GM19463 (cell line): ENCODE measurements around the gene CTU1.
"Not testable (repeated sequence)": the region's sequence is repeated elsewhere in the genome, so short reads cannot be mapped to it uniquely, and the experiment has no call there.

ENCODE experiments used
- ATAC-seq: cut with Tn5 transposase; IDR thresholded peaks from one replicate; pipeline ENCODE4 v1.9.1; 2021; ENCODE audit warnings: mild to moderate bottlenecking, moderate library complexity; ENCODE audit not compliant: unreplicated experiment

Gene CTU1

GRCh38 chr19:51108066-51108804, at the start of gene CTU1:
TSS of gene CTU1 (minus strand) at chr19:51108409. CDS start at chr19:51104569, 3,840 bp downstream.
- ATAC-seq, result peak; percentile 97

GRCh38 chr19:51157265-51157664, 49.1 kb upstream of the CTU1 start:
- ATAC-seq, result no peak

DNA sequence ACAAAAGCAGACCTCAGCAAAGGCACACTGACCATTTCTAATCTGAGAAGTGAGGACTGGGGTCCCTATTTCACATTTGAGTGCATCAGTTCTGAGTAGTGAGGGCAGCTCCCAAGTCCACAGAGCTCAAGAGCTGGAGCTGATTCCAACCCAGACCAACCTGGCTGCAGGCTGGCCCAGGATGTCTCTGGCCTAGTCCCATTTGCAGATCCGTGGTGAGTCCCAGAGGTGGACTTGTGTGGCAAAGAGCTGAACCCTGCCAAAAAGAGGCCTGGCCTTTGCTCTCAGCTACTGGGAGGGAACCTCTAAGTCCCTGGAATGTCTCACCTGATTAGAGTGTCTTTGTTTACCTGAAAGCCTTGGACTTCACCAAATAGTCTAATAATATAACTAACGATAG, 48.5 kb upstream of the CTU1 start:
- ATAC-seq, result no peak

- ATAC-seq, result no peak
These were observed 42.4 kb upstream of the CTU1 start for GRCh38 chr19:51150627-51151026.

- no peak for ATAC-seq
These were observed 40.4 kb upstream of the CTU1 start for GRCh38 chr19:51148580-51148979.

- ATAC-seq, result no peak
These were observed 39.5 kb upstream of the CTU1 start for GRCh38 chr19:51147663-51148062.

DNA sequence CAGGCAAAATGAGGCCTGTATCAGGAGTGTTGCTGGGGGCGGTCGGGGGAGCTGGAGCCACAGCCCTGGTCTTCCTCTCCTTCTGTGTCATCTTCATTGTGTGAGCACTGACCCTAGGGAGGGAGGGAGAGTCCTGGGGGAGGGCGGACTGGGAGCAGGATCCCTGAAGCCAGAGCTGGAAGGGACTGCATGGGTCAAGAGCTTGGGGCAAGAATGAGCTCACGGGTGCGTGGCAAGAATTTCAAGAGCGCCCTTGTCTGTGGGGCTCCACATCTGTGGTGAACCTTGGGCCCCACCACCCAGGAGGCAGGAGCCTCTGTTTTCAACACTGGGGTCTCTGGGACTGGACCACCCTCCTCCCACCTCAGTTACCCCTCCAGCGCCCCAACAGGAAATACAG, 38.5 kb upstream of the CTU1 start:
- ATAC-seq, result no peak

GRCh38 chr19:51145916-51146493, 37.8 kb upstream of the CTU1 start:
- ATAC-seq, result no peak

- no peak for ATAC-seq
These were observed 36.4 kb upstream of the CTU1 start for GRCh38 chr19:51144482-51145045.

DNA sequence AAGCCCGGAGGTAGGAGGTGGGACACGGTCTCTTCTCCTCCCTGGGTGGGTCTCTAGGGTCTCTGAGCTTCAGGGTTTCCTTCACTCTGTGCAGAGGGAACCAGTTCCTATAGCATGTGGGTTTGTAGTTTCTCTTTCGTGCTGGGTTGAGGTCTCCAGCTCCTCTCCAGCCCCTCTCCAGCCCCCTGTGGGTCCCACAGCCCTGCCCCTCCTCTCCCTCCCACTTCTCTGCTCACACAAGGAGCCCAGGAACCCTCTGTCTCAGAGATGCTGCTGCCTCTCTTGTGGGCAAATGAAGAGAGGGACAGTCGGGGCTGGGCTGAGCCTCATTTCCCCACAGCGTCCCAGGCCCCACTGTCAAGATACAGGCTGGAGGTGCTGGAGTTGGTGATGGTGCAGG, 35.3 kb upstream of the CTU1 start:
- ATAC-seq, result no peak

GRCh38 chr19:51142809-51143475, 34.7 kb upstream of the CTU1 start:
- not testable (repeated sequence) for ATAC-seq

DNA sequence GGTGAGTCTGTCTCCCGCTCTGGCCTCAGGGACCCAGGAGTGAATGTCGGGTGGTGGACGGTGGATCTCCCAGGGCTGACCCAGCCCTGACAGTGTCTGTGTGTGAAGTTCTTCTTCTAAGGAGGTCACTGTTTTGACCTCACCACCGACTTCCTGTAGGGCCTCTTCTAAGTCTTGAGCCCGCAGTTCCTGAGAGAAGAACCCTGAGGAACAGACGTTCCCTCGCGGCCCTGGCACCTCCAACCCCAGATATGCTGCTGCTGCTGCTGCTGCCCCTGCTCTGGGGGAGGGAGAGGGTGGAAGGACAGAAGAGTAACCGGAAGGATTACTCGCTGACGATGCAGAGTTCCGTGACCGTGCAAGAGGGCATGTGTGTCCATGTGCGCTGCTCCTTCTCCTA, 33.9 kb upstream of the CTU1 start, which contains the start of gene SIGLEC7:
SIGLEC7 (plus strand) TSS at position 183 of the 400 bp plus-strand sequence; CDS start at position 252, 69 bp downstream.
- no peak for ATAC-seq

DNA sequence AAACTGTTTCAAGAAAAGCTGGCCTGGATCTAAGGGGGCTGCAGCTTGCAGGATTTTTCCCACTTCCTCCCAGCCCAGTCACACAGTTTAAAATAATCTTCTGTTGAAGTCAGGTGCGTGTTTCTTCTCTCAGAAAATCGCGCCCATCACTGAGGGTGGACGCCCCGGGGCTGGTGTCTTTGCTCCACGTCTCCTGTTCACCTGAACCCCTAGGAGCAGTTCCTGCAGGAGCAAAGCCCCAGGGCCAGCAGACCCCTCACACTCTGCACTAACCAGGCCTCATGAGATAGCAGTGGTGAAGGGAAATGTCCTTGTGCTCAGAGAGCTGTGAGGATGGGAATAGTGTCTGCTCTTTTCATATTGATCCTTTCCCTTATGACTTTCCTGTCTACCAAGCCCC, 33.0 kb upstream of the CTU1 start:
- ATAC-seq, result no peak

DNA sequence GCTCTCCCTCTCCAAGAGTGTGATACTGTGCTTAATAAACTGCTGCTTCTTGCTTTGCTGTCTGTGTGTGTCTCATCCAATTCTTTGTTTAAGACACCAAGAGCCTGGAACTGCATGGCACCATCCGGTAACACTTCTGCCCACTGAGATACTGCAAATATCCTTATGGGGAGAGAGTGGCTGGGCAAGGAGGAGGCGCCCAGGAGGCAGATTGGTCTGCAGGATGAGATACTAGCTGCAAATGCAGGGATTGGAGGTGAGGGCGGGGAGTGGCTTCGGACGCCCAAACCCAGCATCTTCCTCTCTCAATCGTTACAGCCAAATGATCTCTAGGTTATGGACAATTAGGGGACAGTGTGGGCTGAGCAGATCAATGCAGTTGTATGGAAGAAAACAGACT, 32.2 kb upstream of the CTU1 start:
- ATAC-seq, result no peak

DNA sequence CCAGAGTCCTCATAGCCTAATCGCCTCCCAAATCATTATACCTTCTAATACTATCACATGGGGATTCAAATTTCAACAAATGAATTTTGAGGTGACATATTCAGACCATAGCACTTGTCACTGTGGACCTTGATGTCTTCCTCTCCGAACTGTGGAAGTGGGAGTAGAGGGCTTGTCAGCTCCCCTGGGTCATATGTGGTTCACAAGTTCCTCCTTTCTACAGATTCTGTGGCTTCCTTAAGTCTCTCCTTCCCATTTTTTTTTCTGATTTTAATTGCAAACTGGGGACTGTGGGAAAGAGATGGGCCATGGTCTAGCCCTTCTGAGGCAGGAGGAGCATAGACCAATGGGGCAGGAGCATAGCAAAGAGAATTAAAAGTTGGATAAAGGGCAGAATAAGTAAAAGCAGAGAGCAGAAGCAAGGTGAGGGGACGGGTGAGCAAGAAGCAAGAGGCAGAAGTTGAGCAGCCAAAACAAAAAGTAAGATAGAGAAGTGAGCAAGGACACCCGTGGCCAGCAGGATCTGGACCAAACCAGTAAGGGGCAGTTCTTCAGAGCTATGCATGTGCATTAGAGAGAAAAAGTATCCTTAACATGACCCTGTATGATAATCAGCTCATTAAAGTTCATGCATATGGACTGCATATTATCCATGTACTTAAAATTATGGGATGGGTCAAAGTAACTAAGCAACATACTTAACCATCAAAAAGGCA, 31.2 kb upstream of the CTU1 start:
- no peak for ATAC-seq

DNA sequence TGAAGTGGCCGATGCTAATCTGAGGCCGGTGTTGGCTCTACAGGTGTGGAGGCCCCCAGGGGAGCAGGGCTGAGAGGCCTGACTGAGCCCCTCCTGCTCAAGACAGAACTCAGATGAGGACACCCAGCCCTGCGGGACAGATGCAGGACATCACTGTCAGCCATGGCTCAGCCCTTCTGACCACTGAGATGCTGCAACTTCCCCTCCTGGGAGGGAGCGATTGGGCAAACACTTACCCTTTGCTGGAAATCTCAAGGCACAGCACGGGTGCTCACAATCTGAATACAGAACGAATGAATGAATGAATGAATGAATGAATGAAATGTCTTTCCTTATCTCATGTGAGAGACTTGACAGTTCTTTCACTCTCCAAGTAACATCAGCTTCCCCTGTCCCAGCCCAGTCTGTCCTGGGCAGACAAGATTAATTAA, 30.4 kb upstream of the CTU1 start:
- no peak for ATAC-seq

GRCh38 chr19:51137792-51138425, 29.7 kb upstream of the CTU1 start:
- no peak for ATAC-seq

DNA sequence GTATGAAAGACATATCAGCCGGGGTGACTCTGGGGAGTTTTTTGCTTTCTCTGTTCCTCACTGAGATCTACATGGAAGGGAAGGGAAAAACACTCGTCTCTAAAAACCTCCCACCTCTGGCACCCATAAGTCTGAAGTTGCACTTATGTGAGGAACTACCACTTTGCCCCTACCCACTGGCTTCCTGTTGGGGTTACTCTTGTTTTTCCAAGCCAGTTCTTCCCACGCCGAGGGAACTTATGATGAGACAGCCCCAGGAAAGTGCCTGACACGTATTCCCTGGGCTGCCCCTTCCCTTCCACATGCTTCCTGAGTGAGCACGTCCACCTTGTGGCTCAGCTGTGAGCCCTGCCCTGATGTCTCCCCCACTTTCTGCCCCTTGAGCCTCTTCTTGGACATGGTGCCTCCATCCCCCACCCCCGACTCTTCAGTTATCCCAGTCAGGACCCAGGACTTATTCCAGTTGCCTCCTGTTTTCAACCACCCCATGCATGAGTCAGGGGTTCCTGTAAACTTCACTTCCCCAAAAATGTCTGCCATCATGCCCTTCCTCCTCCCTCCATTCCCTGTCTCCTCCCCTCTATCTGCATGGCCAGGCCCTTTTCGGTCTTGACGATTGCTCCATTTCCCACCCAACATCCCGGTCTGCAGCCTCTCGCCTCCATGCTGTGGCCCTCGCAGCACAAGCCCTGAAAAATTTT, 28.8 kb upstream of the CTU1 start:
- no peak for ATAC-seq

DNA sequence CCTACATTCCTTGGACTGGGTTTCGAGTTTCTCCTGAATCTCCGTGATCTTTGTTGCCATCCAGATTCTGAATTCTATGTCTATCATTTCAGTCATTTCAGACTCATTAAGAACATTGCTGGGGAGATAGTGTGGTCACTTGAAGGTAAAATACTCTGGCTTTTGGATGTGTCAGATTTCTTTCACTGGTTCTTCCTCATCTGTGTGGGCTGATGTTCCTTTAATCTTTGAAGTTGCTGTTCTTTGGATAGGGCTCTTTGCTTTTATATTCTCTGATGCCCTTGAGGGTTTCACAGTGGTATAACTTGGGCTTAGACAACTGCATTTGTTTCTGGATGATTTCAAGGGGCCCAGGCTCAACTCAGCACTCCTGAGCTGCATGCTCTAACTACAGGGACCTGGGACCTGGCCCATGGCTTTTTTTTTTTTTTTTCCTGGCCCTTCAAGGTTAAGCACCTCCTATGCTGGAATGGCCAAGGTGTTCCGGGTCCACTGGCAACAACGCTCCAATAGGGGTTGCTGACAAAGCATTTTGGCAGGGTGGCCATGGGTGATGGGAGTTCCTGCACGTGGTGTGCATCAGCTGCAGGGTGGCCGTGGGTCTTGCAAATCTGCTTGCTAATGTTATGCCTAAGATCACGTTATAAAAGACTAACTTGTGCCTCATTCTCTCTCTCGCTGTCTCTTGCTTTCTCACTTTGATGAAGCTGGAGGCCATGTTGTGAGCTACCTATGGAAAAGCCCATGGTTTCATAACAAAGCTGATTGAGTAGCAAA, 28.0 kb upstream of the CTU1 start:
- no peak for ATAC-seq
